Fibroblast of upper back skin (primary cell): ENCODE measurements around the gene P4HA1.
A peak's percentile ranks its signal among the peaks of the same experiment; 100 is the strongest.
"Not testable (repeated sequence)": the region's sequence is repeated elsewhere in the genome, so short reads cannot be mapped to it uniquely, and the experiment has no call there.

Experiments
- DNase-seq: peaks from one replicate; pipeline ENCODE4 v3.0.0-alpha.2; 2013

Gene P4HA1

GRCh38 chr10:73096449-73097304, at the start of gene P4HA1:
P4HA1 (minus strand) TSS chr10:73096866; CDS start chr10:73074883, 21,983 bp downstream.
- DNase-seq: peak; percentile 99

- DNase-seq: no peak
Observed at GRCh38 chr10:73141603-73142002, 44.9 kb upstream of the P4HA1 start.

GRCh38 chr10:73139251-73139650, 42.6 kb upstream of the P4HA1 start:
- DNase-seq: no peak

GRCh38 chr10:73136627-73137026, 40.0 kb upstream of the P4HA1 start:
- DNase-seq: no peak

- no peak for DNase-seq
Observed at GRCh38 chr10:73134727-73135126, 38.1 kb upstream of the P4HA1 start.

- no peak for DNase-seq
Observed at GRCh38 chr10:73131913-73132686, 35.4 kb upstream of the P4HA1 start.

GRCh38 chr10:73131301-73131700, 34.6 kb upstream of the P4HA1 start:
- no peak for DNase-seq

GRCh38 chr10:73126343-73126742, 29.7 kb upstream of the P4HA1 start:
- DNase-seq: no peak

GRCh38 chr10:73119952-73120351, 23.3 kb upstream of the P4HA1 start:
- no peak for DNase-seq

- no peak for DNase-seq
Observed at GRCh38 chr10:73119457-73119856, 22.8 kb upstream of the P4HA1 start.

- DNase-seq: peak; percentile 32
Observed at GRCh38 chr10:73117976-73118743, 21.5 kb upstream of the P4HA1 start.

- DNase-seq: no peak
Observed at GRCh38 chr10:73116017-73116416, 19.4 kb upstream of the P4HA1 start.

GRCh38 chr10:73113551-73113950, 16.9 kb upstream of the P4HA1 start:
- DNase-seq: peak; percentile 17

- not testable (repeated sequence) for DNase-seq
Observed at GRCh38 chr10:73112032-73112431, 15.4 kb upstream of the P4HA1 start.

- peak; percentile 79 for DNase-seq
Observed at GRCh38 chr10:73110345-73110849, 13.7 kb upstream of the P4HA1 start, which contains the start of gene NUDT13. NUDT13 (plus strand) TSS chr10:73110455; CDS start chr10:73114366, 3,911 bp downstream.

GRCh38 chr10:73109248-73109652, 12.6 kb upstream of the P4HA1 start:
- not testable (repeated sequence) for DNase-seq

- DNase-seq: no peak
Observed at GRCh38 chr10:73106301-73106700, 9.6 kb upstream of the P4HA1 start.

- no peak for DNase-seq
Observed at GRCh38 chr10:73099141-73099540, 2.5 kb upstream of the P4HA1 start.

GRCh38 chr10:73097305-73097670, 622 bp upstream of the P4HA1 start:
- DNase-seq: no peak

- peak; percentile 62 for DNase-seq
Observed at GRCh38 chr10:73096041-73096448, 621 bp downstream of the P4HA1 start.

- peak; percentile 90 for DNase-seq
Observed at GRCh38 chr10:73095481-73096021, 1.1 kb downstream of the P4HA1 start.

- DNase-seq: no peak
Observed at GRCh38 chr10:73094986-73095480, 1.6 kb downstream of the P4HA1 start.
